NCI-H2227 treated with DMSO at 0.1 percent for 48 hours (cell line): ENCODE measurements around the gene INHBE.
"Not testable (repeated sequence)": the region's sequence is repeated elsewhere in the genome, so short reads cannot be mapped to it uniquely, and the experiment has no call there.

ENCODE experiments used
- DNase-seq: peaks from one replicate; lab custom pipeline; 2025; lab: John Stamatoyannopoulos, UW

Gene INHBE, protein sequence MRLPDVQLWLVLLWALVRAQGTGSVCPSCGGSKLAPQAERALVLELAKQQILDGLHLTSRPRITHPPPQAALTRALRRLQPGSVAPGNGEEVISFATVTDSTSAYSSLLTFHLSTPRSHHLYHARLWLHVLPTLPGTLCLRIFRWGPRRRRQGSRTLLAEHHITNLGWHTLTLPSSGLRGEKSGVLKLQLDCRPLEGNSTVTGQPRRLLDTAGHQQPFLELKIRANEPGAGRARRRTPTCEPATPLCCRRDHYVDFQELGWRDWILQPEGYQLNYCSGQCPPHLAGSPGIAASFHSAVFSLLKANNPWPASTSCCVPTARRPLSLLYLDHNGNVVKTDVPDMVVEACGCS

DNA sequence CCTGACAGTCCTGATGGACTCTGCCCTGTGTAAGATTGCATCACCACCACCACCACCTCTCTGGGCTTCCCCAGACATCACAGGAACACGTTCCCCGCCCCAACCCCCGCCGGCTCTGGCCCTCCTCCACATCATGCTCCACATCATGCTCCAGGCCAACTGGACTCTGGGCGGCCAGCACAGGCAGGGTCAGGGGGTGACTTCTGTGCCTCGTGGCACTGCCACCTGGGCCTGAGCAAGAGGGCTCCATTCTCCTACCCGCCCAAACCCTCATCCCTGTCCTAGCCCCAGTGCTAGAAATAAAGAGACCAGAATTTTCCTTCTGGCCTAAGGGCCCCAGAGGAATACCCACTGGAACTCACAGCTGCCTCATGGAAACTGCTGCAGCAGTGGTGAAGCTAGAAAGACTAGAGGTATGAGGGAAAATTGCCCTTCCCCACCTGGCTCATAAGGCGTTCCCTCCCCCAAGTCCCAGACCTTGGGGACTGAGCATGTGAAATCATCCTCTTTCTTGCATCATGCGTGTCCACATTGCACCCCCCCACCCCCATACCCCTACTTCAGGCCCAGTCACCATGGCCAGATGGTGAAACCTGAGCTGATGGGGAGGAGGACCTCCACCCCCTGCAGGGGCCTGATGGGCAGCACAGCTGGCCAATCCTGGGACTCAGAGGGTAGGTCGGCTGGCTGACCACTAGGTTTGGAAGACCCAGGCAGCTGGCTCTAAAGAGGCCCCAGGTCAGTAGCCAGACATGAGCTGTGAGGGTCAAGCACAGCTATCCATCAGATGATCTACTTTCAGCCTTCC lies at the start of gene INHBE:
Gene INHBE, plus strand, starts transcription at position 742 of the 808 bp plus-strand sequence. CDS start 230 bp downstream, outside the sequence.
- DNase-seq, result no peak

DNA sequence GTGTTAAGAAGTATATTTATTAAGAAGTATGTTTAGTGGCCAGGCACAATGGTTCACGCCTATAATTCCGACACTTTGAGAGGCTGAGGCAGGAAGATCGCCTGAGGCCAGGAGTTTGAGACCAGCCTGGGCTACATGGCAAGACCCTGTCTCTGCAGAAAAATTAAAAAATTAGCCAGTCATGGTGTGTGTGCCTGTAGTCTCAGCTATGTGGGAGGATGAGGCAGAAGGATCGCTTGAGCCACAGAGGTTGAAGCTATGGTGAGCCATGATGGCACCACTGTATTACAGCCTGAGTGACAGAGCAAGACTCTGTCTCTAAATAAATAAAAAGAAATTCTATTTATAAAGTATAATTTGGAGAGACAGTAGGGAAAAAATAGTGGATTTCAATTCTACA lies 44.6 kb upstream of the INHBE start:
- no peak for DNase-seq

GRCh38 chr12:57414160-57414559 lies 40.9 kb upstream of the INHBE start:
- DNase-seq, result not testable (repeated sequence)

DNA sequence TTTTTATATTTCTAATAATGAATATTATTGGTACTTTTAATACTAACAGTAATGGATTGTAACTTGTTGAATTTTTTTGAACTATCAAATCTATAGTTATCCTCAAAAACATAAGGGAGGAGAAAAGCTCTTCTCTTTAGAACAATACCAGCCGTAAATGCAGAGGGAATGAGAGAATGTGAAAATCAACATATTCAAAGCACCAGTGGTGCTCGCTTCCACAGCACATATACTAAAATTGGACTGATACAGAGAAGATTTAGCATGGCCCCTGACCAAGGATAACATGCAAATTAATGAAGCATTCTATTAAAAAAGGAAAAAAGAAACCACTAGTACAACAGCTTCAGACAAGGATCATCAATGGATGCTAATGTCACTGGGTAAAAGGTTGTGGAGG lies 40.0 kb upstream of the INHBE start:
- DNase-seq, result no peak

DNA sequence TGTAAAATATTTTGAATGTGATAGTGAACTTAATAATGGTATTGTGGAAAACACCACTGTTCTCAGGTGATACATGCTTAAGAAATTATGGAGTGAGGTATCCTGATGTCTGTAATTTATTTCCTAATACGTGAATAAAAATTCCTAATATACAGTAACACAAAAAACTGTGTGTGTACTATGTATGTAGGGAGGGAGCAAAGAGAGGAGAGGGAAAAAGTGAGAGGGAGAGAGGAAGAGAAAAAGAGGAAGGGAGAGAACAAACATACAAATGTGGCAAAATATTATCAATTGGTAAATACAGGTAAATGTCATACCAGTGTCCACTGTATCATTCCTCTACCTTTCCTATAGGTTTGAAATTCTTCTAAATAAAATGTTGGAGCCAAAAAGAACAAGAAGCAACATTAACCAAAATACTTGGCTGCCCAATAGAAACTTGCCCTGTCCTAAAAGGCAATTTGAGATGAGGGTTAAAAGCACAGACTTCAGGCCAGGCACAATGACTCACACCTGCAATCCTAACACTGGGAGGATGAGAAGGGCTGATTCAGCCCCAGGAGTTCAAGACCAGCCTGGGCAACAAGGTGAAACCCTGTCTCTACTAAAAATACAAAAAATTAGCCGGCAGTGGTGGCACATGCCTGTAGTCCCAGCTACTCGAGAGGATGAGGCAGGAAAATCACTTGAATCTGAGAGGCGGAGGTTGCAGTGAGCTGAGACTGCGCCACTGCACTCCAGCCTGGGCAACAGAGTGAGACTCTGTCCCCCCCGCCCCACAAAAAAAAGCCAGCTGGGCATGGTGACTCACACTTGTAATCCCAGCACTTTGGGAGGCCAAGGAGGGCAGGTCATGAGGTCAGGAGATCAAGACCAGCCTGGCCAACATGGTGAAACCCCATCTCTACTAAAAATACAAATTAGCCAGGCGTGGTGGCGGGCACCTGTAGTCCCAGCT lies 38.8 kb upstream of the INHBE start:
- no peak for DNase-seq

DNA sequence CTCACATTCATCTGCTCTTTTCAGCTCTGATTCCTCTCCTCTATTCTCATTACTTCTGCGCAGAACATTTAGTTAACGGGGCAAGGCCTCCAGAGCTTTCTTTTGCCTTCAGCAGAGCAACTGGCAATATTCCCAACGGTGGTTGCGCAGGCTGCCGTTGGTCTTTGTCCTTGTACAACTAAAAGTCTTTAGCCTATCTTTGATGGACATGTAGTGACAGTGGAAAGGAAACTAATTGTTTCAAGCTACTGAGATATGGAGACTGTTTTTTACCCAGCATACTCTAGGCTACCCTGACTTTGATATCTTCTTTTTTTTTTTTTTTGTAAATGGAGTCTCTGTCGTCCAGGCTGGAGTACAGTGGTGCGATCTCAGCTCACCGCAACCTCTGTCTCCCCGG lies 36.9 kb upstream of the INHBE start:
- DNase-seq, result no peak

DNA sequence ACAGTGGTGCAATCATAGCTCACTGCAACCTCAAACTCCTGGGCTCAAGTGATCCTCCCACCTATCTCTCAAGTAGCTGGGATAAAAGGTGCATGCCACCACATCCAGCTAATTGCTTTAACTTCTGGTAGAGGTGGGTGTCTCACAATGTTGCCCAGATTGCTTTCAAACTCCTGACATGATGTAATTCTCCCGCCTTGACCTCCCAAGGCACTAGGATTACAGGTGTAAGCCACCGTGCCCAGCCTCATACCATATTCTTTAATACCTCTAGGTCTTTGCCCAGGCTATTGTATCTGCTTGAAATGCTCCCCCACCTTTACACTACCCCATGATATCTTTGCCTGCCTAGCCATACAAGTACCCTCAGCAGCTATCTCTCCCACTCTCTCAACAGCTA lies 35.6 kb upstream of the INHBE start:
- DNase-seq, result no peak

- DNase-seq, result no peak
Measured at GRCh38 chr12:57420482-57420881, 34.6 kb upstream of the INHBE start.

GRCh38 chr12:57426948-57427347 lies 28.2 kb upstream of the INHBE start:
- not testable (repeated sequence) for DNase-seq

DNA sequence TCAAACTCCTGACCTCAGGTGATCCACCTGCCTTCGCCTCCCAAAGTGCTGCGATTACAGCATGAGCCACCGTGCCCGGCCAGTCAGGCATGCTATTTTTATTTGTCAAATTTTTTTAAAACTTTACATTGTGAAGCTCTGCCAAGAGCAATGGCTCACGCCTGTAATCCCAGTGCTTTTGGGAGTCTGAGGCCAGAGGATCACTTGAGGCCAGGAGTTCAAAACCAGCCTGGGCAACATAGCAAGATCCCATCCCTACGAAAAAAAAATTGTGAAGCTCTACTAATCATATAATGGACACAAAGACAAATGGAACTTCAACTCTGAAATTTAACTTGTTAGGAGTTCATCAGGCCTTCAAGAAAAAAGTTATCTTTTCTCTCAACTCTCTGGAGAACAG lies 26.1 kb upstream of the INHBE start:
- no peak for DNase-seq

- no peak for DNase-seq
Measured at GRCh38 chr12:57429473-57430111, 25.5 kb upstream of the INHBE start.

DNA sequence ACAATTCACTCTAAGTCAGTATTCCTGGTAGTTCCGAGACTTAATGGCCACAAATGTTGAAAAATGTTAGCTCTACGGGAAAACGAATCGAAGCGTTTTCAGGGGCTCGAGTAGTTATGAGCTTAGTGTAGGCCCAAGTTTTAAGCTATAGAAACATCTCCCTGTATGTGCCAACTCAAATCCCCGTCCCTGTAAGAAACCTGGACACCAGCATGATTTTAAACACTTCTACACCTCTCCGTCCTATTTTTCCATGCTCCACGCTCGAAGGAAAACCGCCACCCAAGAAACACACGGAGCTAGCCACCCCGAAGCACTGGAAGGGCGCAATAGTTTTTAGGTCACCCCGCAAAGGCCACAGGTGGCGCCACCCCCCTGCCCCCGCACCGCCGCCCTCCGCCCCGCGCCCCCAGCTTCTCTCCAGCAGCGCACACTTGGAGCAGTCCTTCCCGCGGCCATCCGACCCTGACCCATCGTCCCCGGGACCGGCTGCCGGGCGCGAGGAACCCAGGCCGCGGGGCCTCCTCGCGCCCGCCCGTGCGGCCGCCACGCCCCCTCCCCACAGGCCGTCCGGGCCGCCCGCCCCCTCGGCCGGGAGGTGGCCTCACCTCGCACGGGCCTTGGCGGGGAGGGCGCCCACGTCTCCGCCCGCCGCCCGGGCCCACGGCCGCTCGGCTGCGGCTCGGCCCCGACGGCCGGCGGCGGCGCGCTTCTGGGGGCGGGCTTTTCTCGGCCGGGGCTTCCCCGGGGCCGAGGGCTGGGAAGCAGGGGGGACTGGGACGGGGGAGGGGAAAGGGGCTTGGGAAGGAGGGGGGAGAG lies 24.8 kb upstream of the INHBE start:
- no peak for DNase-seq

- peak; percentile 83 for DNase-seq
Measured at GRCh38 chr12:57430931-57431566, 24.1 kb upstream of the INHBE start, which contains the start of gene R3HDM2. TSS of gene R3HDM2 (minus strand) at chr12:57431043. CDS start at chr12:57310428, 120,615 bp downstream.

DNA sequence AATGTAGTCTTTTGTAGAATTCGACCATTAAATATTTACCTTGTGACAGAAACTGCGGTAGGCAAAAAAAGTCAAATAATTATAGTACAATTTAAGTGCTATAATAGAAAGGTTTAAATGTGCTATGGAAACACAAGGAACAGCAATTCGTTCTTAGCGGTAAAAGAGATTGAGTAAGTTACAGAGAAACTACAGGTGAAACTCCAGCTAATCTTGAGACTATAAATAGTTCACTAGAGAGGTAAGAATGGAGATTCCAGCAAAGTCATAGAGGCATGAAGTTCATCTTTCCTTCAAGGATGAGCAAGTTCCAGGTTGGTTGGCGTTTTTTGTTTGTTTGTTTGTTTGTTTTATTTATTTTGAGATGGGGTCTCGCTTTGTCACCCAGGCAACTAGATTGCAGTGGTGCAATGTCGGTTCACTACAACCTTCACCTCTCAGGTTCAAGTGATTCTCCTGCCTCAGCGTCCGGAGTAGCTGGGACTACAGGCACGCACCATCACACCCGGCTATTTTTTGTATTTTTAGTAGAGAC lies 23.4 kb upstream of the INHBE start:
- no peak for DNase-seq

DNA sequence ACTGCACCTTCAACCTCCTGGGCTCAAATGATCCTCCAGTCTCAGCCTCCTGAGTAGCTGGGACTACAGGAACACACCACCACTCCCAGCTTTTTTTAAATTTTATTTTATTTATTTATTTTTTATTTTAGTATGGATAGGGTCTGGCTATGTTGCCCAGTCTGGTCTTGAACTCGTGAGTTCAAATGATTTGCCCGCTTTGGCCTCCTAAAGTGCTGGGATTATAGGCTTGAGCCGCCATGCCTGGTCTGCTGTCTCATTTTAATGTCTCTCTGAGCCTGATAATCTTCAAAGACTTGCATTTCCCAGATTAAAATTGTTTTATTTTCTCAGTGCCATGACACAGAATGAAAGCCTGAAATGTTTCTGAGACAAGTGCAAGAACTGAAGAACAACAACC lies 21.7 kb upstream of the INHBE start:
- DNase-seq, result no peak

DNA sequence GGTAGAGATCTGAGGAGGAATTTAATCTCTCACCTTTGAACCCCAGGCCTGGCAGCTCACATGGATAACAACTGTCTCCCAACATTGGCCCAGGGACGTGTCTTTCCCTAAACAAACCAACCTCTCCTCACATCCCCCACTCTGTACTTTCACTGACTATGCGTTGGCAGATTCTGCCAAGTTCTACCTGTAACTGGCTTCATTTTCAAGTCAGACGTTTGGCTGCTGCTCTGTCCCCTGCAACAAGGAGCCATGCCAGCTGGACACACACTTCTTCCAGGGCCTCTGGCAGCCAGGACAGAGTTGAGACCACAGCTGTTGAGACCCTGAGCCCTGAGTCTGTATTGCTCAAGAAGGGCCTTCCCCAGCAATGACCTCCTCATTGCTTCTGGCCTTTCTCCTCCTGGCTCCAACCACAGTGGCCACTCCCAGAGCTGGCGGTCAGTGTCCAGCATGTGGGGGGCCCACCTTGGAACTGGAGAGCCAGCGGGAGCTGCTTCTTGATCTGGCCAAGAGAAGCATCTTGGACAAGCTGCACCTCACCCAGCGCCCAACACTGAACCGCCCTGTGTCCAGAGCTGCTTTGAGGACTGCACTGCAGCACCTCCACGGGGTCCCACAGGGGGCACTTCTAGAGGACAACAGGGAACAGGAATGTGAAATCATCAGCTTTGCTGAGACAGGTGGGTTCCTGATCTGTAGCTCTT lies 20.4 kb upstream of the INHBE start, which contains the start of gene INHBC:
Gene INHBC, plus strand, starts transcription at position 268 of the 707 bp plus-strand sequence. Its CDS starts 103 bp downstream, at position 371.
- DNase-seq, result no peak

DNA sequence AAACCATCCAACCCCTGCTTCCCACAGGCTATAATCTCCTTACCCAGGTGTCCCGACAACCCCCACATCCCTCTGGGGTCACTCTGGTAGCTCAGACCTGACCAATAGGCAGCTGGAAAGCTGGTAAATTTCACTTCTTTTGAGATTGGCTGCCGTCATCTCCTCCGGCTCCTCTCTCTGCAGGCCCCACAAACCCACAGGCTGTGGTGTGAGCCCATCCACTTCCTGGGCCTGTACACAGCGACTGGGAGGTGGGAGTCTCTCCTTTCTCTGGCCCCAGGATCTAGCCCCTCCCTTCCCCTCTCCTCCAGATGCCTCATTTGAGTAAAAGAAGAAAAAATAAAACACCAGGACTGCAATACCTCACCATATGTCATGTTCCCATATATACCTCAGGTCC lies 19.8 kb upstream of the INHBE start:
- no peak for DNase-seq

DNA sequence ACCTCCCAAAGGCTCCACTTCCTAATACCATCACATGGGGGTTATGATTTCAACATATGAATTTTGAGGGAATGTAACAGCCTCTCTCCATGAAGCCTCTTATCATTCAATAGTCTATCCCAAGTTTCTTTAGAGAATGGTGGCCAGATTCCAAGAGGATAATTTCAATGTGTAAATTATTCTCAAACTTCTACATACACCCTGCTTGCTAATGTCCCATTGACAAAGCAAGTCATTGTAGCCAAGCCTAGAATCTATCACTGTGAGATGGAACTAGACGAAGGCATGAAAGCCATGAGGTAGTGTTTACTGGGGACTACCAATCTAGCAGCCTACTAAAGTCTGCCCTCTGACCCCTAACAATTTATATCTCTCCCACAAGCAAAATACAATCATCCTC lies 16.7 kb upstream of the INHBE start:
- DNase-seq, result no peak

- DNase-seq, result no peak
Measured at GRCh38 chr12:57439762-57440266, 15.3 kb upstream of the INHBE start.
